ENCODE results near the gene PDGFC.

GRCh38 chr4:156762851-156763250, 208.7 kb downstream of the PDGFC start:
- TF ChIP-seq, protein P1, sequence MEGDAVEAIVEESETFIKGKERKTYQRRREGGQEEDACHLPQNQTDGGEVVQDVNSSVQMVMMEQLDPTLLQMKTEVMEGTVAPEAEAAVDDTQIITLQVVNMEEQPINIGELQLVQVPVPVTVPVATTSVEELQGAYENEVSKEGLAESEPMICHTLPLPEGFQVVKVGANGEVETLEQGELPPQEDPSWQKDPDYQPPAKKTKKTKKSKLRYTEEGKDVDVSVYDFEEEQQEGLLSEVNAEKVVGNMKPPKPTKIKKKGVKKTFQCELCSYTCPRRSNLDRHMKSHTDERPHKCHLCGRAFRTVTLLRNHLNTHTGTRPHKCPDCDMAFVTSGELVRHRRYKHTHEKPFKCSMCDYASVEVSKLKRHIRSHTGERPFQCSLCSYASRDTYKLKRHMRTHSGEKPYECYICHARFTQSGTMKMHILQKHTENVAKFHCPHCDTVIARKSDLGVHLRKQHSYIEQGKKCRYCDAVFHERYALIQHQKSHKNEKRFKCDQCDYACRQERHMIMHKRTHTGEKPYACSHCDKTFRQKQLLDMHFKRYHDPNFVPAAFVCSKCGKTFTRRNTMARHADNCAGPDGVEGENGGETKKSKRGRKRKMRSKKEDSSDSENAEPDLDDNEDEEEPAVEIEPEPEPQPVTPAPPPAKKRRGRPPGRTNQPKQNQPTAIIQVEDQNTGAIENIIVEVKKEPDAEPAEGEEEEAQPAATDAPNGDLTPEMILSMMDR (IDR thresholded peaks at IDR 0.05; ENCODE audit: low read length), result no peak
- no peak for TF ChIP-seq EZH2 (IDR thresholded peaks at IDR 0.05; ENCODE audit: borderline replicate concordance, low read length)

Data from OCI-LY1 (cell line).